HG02938 (cell line): Measurements from ENCODE around the gene NPM1.
"Not testable (repeated sequence)": the region's sequence is repeated elsewhere in the genome, so short reads cannot be mapped to it uniquely, and the experiment has no call there.

Experiments used
- ATAC-seq: cut with Tn5 transposase; IDR thresholded peaks from one replicate; pipeline ENCODE4 v1.9.1; 2021; ENCODE audit warnings: mild to moderate bottlenecking, moderate library complexity; ENCODE audit not compliant: unreplicated experiment

NPM1 gene

DNA sequence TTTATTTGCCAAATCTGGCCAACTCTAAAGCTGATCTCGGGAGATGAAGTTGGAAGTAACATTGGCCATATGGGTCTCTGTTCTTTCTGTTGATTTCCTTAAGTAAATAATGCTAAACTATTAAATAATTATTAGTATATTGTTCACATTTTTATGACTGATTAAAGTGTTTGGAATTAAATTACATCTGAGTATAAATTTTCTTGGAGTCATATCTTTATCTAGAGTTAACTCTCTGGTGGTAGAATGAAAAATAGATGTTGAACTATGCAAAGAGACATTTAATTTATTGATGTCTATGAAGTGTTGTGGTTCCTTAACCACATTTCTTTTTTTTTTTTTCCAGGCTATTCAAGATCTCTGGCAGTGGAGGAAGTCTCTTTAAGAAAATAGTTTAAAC lies 22.5 kb downstream of the NPM1 start:
- ATAC-seq = no peak

DNA sequence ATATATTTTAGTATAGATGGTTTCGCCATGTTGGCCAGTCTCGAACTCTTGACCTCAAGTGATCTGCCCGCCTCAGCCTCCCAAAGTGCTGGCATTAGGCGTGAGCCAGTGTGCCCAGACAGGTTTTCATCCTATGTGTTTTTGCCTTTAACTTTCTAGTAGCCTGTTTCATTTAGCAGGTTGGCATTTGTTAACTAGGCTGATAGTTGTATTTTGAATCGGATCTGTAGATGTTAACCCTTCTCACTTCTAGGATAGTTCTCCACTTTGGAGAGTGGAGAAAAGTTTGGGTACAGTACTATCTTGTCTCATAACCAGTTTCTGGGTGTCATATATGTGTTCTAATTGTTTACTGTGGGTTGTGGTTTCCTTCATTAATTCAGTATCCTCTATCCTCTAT lies 24.5 kb downstream of the NPM1 start:
- ATAC-seq = no peak

DNA sequence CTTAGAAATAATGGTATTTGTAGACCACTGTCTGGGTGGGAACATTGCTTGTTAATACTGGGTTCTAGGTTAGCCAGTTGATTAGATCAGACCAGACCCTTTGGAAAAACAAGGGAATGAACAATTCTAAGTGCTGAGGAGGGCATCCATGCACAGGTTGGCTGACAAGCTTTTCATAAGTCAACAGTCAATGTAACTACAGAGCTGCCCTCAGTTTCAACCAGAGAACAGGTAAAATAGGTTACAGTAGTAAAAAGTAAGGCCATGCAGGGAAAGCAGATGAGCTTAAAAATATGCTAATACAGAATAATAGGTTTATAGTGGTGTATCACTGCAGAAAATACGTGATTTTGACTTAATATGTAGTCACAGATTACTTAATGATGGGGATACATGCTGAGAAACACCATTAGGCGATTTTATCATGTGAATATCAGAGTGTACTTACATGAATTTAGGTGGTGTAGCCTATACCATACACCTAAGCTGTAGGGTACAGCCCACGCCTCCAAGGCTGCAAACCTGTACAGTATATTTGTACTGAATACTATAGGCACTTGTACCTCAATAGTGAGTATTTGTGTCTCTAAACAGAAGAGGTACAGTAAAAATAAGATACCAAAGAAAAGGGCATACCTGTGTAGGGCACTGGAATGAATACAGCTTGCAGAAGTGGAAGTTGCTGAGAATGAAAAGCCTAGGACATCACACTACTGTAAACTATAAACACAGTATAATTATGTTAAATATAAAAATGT lies 25.7 kb downstream of the NPM1 start:
- no peak for ATAC-seq

DNA sequence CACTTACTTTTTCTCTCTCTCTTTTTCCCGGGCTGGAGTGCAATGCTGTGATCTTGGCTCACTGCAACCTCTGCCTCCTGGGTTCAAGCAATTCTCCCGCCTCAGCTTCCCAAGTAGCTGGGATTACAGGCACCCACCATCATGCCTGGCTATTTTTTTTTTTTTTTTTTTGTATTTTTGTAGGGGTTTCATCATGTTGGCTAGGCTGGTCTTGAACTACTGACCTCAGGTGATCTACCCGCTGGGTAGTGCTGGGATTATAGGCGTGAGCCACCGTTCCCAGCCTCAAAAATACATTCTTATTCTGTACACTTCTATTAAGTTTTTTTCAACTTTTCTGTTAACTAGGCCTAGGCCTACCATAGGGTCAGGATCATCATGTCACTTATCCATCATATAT lies 26.3 kb downstream of the NPM1 start:
- not testable (repeated sequence) for ATAC-seq

DNA sequence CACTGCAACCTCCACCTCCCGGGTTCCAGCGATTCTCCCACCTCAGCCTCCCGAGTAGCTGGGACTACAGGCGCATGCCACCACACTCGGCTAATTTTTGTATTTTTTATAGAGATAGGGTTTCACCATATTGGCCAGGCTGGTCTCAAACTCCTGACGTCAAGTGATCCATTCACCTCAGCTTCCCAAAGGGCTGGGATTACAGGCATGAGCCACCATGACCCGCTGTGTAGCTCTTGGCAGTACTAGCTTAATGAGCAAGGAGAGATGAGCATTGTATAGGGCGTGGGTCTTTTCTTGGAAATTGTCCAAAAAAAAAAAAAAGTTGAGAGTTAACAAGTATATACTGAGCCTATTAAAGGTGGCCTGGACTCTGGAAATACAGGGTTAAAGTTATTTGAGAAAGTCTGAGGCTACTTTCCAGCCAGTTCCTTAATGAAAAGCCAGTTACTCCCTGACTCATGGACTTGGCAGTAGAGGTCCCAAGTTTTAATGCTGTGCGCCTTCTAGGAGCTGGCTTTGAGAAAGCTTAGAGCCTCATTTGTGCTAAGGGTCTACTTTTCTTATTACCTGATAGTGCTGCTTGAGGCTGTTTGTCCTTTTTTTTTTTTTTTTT lies 27.6 kb downstream of the NPM1 start:
- no peak for ATAC-seq

DNA sequence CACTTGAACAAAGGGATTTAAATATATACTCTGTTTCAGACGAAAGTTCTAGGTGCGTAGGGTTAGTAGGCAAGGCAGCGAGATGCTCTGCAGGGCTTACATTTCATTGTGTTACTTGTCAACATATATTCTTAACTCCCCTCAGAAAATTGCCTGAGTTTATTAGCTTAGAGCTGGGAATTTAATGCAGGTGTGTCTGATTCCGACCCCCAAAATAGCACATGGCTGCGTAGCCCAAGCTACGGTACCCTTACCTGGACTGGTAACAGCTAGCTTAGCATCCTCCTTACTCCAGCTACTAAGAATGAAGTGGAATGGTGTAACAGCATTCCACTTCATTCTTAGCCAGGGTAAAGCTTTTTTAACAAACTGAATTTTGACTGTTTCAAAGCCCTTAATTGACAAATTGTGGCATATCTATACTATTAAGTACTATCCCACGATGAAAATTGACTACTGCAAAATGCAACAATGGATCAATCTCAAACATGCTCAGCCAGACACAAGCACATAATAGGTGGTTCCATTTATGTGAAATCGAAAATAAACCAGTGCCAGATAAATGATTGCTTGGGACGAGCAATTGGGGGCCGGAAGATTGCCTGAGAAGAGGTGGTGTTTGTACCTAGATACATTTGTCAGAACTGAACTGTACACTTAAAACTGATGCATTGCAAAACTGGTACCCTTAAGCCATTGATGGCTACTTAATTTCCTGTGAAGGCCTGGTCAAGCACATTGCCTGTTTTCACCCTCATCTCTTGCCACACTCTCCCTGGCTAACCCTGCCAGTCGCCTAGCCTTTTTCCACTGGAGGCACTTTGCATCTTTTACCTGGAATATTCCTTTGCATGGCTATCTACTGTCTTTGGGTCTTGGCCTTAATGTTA lies 28.8 kb downstream of the NPM1 start:
- no peak for ATAC-seq

DNA sequence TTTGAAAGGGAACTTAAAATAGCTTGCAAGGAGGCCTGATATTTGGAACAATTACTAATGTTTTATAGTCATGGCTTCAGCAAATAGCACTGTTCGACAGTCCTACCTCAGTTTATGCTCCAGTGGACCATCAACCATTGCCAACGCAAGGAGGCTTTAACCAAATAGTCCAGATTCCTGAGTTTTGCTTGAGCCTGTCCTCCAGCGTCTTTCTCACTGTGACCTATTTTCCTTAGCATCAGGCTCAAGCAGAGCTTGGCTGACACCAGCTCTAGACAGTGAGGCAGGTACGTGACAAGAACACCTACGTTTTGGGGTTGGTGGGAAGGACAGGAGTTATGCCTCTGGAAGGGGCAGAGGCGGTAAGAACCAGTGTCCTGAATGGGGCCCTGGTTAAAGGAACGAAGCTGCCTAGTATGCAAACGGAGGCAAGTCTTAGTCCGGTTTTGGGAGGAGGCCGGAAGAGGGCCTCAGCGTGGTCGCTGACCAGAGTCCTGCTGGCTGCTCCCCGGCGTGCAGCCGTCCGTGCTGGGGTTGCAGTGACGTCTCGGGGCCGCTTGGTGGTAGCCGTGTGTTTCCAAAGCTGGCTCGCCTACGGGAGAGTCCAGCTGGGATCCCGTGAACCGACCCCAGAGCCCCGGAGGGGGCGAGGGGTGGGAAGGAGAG lies 30.8 kb downstream of the NPM1 start:
- peak; percentile 67 for ATAC-seq

DNA sequence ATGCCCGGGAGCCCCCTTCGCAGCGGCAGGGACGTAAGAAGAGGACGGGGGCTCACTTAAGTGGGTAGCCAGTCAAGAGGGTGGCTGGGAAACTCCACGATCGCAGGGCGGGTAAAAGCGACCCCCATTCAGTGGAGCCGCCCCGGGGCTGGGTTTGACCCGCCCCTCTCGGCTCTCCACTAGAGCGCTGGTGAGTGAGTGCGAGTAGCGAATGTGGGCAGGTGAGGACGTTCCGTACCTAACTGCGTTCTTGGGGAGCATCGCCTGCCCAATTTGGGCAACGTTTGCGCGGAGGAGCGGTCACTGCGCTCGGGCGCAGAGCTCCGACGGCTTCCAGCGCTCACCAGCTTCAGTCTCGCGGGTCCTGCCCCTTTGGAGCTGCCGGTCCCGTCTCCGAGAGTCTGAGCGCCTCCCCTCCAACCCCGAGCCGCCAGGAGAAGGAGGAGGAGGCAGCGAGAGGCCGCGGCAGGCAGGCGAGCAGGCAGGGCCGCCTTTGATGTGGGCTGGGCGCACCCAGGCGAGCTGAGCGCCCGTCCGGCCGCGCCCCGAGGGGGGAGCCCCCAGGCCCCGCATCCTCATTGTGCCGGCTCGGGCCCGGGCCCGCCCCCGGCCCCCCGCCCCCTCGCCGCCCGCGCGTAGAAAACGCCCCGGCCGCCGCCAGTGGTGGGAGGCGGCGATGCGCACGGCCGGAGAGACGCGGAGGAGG lies 31.5 kb downstream of the NPM1 start, which contains the start of gene FGF18:
Gene FGF18 (plus strand): TSS at position 666 of the 706 bp plus-strand sequence. CDS start 553 bp downstream, outside the sequence.
- peak; percentile 39 for ATAC-seq

DNA sequence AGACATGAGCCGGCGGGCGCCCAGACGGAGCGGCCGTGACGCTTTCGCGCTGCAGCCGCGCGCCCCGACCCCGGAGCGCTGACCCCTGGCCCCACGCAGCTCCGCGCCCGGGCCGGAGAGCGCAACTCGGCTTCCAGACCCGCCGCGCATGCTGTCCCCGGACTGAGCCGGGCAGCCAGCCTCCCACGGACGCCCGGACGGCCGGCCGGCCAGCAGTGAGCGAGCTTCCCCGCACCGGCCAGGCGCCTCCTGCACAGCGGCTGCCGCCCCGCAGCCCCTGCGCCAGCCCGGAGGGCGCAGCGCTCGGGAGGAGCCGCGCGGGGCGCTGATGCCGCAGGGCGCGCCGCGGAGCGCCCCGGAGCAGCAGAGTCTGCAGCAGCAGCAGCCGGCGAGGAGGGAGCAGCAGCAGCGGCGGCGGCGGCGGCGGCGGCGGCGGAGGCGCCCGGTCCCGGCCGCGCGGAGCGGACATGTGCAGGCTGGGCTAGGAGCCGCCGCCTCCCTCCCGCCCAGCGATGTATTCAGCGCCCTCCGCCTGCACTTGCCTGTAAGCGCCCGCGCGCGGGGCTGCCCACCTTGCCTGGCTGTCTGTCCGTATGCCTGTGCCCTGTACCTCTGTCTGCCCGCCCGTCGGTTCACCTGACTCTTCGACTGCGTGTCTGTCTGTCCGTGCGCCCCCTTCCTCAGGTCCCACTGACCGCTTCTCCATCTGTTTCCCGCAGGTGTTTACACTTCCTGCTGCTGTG lies 32.2 kb downstream of the NPM1 start:
- peak; percentile 27 for ATAC-seq

DNA sequence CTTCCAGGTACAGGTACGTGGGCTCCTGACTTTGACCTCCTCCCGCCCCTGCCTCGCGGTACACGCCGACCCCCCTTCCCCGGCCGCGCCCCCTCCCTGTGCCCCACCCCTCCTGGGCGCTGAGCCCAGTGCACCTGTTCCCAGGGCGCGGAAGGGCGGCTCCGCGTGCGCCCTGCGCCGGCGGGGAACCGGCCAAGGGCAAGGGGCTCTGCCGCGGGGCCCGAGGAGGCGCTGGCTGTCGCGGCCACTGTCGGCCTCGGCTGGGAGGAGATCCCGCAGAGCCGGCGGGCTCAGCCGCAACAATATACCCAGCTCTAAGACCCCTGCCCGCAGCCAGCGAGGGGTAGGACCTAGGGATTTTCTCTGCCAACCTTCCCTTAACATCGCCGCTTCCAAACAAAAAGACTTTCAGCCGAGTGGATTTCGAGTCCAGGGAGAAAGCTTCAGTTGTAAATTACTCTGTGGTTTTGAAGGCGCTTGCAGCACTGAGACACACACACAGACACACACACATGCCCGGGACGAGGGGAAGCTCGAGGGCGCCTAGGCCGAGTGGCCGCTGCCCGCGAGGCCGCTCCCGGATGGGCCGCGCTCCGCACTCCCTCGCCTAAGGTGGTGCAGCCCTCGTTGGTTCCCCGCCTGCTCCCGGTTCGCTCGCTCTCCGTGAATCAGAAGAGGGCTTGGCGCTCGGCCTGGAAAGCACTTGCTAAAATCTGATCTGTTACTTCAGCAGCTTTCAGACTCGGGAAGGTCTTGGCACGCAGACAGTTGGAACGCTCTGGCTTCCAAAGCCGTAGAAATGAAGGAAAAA lies 33.0 kb downstream of the NPM1 start:
- ATAC-seq = no peak

DNA sequence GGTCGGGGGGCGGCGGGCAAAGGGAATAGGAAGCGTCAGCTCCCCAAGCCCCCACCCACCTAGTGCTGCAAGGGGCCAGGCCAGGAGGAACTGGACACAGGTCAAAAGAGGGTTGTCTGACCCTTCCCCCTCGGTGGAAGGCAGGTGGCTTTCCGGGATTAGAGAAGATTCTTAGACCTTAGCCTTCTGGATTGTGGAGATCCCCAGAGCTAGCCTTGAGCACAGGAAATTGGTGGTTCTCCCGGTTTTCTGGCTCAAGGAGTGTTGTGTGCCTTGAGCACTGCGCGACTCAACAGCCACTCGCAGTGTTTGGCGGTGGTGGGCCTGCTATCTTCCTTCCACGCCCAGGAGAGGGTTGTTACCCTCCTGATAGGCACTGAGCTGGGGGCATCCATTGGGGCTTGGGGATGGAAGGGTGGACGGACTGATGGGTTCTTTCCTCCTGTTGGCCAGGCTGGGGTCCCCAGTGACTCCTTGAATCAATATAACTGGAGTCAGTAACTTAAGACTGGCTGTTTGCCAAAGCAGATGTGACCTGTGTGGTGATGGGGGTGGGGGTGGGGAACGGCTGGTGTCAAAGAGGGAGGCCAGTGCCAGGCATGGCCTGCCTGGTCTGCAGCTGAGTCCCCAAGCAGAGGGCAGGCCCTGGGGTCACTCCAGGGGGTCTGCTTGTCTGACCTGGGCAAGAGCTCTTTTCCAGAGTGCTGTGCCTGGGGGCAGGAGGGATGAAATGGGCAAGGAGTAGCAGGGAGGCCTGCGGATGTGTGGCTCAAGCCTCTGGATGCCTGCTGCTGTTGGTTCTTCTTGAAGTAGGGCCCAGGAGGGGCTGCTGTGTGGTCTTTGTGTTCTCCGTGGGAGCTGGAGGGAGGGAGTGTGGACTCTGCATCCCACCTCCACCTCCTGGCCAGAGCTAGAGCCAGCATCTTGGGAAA lies 33.9 kb downstream of the NPM1 start:
- ATAC-seq = no peak

DNA sequence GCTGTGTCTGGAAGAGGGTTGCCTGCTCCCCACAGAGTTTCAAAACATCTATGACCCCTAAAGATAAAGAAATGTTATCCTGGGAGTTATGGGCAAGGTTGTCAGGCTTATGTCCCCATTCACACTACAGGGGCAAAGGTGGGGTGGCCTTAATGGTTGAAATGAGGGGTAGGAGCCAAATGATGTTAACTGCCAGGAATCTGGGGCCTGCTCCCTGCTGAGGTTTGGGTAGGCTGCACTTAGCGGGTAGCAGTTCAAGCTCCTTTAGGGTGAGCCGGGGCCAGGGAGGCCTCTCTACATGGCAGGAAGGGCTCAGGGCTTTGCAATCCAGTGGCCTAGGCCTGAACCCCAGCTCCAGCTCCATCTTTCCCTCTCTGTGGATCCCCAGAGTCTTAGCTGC lies 34.8 kb downstream of the NPM1 start:
- ATAC-seq = no peak

DNA sequence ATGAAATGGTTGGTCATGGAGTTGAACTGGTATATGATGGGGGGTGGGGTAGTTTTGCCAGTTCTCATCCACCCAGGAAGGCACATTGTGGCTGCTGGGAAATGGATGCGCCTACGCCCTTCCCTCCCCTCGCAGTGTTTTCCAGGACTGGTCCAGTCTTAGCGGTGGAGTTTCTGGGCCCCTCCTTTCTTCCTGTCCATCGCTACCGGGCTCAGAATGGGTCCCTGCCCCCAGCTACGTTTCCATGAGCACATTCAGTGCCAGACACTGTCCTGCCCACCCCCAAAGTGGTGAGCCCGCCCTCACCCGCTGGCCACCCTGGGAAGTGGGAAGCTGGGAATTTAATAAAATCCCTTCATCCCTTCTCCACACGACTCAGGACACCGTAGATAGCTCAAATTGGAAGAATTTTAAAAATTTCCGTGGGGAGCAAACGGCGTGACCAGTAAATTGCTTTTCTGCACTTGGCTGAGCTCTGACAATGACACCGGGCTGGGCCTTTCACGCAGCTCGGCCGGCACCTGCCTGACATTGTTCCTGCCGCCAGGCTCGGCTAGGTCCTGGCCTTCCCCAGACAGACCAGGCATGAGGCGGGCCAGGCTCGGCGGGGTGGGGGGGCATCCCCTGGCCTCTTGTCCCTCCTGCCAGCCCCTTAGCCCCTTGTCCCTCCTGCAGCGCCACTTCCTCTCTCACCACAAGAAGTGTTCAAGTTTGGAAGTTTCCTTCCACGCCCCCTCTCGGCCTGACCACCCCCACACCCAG lies 35.4 kb downstream of the NPM1 start:
- no peak for ATAC-seq

DNA sequence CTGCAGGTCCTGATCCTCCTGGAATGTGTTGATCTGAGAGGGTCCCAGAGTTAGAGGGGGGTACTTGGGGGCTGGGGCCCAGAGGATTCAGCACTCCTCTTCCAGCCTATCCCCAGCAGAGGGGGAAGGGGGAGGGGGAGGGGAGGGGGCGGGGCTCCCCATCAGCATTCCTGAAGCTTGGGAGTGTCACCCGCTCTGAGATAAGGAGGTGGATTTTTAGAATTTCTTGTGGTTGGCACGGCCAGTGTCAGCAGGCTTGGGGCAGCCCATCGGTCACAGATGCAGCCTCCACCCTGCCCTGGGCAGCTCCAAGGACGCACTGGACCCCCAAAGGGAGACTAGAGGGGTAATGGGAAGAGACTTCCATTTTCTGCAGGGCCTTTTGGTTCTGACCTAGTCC lies 37.1 kb downstream of the NPM1 start:
- no peak for ATAC-seq

DNA sequence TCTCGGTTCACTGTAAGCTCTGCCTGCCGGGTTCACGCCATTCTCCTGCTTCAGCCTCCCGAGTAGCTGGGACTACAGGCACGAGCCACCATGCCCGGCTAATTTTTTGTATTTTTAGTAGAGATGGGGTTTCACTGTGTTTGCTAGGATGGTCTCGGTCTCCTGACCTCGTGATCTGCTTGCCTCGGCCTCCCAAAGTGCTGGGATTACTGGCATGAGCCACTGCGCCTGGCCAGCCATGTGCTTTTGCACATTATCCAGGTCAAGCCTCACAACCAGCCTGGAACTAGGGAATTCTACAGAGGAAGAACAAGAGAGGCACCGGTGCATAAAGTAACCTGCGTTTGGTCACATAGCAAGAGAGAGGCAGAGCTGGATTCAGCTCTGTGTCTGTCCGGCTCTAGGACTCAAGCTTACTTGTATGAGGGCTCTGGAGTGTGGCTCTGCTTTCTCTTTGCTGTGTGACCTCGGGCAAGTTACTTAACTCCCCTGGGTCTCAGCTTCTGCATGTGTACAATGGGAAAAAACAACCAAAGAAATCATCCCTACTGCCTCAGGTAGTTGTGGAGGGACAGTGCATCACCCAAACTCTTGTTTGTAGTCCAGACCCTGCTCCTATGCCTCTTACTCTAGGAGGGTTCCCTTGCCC lies 38.1 kb downstream of the NPM1 start:
- no peak for ATAC-seq

DNA sequence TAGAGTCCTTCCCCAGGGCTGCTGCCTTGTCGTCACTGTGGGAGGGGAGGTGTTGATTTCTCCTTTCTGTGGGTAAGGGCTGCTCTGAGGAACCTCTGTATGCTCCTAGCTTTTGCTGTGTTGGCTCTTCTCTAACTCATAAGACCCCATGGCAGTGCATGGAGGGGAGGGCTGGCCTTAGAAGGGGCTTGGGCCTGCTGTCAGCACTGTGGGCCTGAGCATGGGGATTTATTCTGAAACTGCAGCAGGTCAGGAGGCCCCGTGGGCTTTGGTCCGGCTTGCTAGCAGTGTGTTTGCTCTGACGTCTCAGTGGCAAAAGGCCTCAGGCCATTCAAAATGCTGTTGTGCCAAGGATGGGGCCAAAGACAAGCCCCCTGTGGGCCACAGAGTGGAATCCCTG lies 38.6 kb downstream of the NPM1 start:
- ATAC-seq = no peak

DNA sequence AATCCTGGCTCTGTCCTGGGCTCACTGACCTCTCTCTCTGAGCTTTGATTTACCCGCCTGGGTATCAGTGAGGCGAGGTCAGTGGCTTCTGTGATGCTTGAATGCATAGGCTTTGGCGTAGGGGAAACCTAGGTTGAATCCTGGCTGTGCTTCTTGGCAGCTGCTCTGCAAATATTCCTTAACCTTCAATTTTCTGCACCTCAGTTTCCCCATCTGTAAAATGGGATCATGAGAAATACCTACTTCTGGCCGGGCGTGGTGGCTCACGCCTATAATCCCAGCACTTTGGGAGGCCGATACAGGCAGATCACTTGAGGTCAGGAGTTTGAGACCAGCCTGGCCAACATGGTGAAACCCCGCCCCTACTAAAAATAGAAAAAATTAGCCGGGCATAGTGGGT lies 39.0 kb downstream of the NPM1 start:
- no peak for ATAC-seq
